GM10266 (cell line): ENCODE data around the gene ADAMTSL2.

Experiments
- DNase-seq: peaks from one replicate; pipeline ENCODE4 v3.0.0; 2012; ENCODE audit errors: extremely low spot score
- CTCF ChIP-seq: IDR thresholded peaks from 2 replicates; pipeline ENCODE4 v1.5.1; 2012; ENCODE audit warnings: mild to moderate bottlenecking, low read depth; ENCODE audit not compliant: control insufficient read depth, insufficient read depth; ENCODE audit errors: missing control alignments

ADAMTSL2 gene

DNA sequence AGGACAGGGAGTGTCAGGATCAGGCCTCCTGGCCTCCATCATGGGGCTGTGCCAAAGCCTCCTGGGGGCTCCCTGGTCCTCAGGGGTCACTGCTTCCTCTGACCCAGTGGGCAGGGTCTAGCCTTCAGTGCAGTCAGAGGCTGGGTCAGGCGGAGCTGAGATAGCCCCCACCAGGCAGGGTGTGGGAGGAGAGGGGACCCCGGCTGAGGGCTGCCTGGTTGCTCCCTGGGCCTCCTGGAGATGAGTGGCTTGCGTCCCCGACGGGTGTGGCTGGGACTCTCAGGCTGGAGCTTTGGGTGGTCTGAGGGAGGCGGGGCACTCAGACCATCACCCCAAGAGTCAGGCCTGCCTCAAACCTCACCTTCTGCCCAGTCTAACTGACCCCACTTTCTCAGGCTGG is 53.0 kb downstream of the ADAMTSL2 start:
- TF ChIP-seq CTCF = no peak
- no peak for DNase-seq

DNA sequence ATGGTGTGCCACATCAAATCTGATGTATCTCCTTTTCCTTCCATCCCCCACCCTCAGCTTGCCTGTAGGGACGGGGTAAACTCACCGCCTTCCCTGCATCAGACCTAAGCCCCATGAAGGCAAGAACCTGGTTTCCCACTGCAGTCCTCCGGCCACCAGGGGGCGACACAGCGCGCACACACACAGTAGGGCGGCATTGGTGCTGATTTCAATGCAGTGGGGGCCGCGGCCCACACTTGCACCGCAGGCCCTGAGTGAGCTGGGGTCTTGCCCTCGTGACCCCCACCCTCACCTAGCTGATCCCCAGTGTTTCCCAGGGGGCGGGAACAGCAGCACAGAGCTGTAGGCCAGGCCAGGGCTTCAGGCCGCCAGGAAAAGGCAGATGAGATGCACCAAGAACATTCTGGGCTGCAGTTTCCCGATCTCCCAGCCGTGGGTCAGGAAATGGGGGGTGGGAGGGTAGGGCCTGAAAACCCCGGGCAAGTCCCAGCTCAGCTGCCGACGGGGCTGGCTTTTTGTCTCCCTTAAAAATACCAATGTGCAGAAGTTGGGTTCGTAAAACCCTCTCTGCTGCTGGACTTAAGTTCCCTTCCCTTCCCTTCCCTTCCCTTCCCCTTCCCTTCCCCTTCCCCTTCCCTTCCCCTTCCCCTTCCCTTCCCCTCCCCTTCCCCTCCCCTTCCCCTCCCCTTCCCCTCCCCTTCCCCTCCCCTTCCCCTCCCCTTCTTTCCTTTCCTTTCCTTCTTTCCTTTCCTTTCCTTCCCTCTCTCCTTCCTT is 55.1 kb downstream of the ADAMTSL2 start:
- no peak for DNase-seq
- peak; percentile 55 for TF ChIP-seq CTCF

GRCh38 chr9:133590231-133590855 is 55.8 kb downstream of the ADAMTSL2 start:
- no peak for TF ChIP-seq CTCF
- DNase-seq = no peak

GRCh38 chr9:133591116-133591910 is 56.8 kb downstream of the ADAMTSL2 start:
- DNase-seq = no peak

DNA sequence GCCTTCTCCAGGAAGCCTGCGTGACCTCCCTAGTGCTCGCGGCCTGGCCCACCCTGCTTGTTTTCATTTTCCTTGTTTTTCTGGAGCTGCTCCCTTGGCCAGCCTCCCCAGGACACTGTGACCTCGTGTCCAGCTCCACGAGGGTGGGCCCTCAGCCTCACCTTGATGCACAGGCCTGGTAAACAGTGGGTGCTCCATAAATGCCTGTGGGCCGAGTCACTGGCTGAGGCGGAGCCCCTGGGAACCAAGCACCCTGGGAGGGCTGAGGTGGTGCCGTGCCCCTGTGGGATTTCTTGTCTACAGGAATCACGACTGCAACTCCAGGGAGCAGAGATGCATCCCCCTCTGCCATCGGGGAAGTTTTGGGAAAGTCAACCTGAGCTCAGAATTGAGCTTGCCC is 57.5 kb downstream of the ADAMTSL2 start:
- TF ChIP-seq CTCF = no peak
- no peak for DNase-seq

More at GRCh38 chr9:133591116-133591910, 56.8 kb downstream of the ADAMTSL2 start:
- no peak for TF ChIP-seq CTCF

DNA sequence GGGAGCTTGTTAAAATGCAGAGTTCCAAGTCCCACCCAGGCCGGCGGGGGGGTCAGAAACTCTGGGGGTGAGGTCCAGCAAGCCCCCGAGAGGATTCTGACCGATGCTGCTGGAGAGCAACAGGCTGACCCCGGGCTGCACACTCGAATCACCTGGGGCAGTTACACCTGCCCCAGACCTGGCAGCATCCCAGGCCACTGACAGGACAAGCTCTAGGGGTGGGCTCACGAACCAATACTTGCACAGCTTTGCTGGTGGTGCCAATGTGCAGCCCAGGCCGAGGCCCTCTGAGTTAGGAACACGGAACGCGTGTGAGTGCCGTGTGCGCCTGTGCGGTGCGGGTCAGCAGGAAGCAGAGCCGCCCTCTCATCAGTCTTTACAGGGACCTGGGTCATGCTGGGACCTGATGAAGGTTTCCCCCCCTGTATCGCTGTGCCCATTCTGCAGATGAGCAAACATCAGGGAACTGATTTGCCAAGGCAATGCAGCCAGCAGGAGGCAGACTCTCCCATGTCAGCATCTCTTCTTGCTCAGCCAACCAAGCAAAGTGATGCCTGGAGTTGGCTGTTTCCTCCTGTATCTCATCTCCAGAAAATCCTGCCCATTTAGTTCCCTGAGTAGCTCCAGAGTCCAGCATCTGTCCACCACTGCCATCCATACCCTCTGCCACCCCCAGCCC is 58.4 kb downstream of the ADAMTSL2 start:
- DNase-seq = no peak
- no peak for TF ChIP-seq CTCF
